H1 (cell line): Measurements from ENCODE around the gene FAM76B. TPM values are rescaled to one million over a fixed set of nuclear protein-coding genes. Genes with fewer than 3 reads are reported as not detected.
A peak's percentile ranks its signal among the peaks of the same experiment; 100 is the strongest.

ENCODE experiments used
- CTCF ChIA-PET: fragments of 300-600 bp; sonication (Branson Sonifier 250); formaldehyde crosslinking; loops from one replicate; lab custom pipeline; 2021; ENCODE audit not compliant: partially characterized antibody; lab: Charles Lee
- POLR2A ChIA-PET: fragments of 300-600 bp; sonication (Branson Sonifier 250); formaldehyde crosslinking; loops from one replicate; lab custom pipeline; 2021; ENCODE audit warnings: inconsistent platforms; ENCODE audit not compliant: partially characterized antibody; lab: Charles Lee
- DNase-seq, 2 experiments: peaks; one replicate each; pipeline versions ENCODE4 v3.0.0 to v3.0.0-alpha.2; 2010 to 2022; ENCODE audit warnings: low spot score in 2 of 2, low read depth in 1 of 2, mixed read lengths in 1 of 2
- FAIRE-seq: peaks from 2 replicates; lab custom pipeline; 2011; peaks lifted over from hg19 to GRCh38; lab: Jason Lieb, UNC
- H2AFZ ChIP-seq: 2 replicates; pipeline ENCODE4 v1.8.1; 2012; ENCODE audit warnings: low read length, inconsistent platforms
- H2AK5ac ChIP-seq: 2 replicates; pipeline ENCODE4 v1.6.1; 2013; ENCODE audit warnings: low read depth, low read length
- H2BK120ac ChIP-seq: replicated peaks from 2 replicates; pipeline ENCODE3; 2013; ENCODE audit warnings: low read depth, low read length, inconsistent platforms
- H2BK12ac ChIP-seq: 2 replicates; pipeline ENCODE4 v1.6.1; 2013; ENCODE audit warnings: low read depth, low read length
- H2BK15ac ChIP-seq: 2 replicates; pipeline ENCODE4 v1.6.1; 2013; ENCODE audit warnings: low read length
- H2BK20ac ChIP-seq: 2 replicates; pipeline ENCODE4 v1.6.1; 2013; ENCODE audit warnings: low read length
- H2BK5ac ChIP-seq: 2 replicates; pipeline ENCODE4 v1.6.1; 2013; ENCODE audit warnings: low read depth, low read length
- H3K14ac ChIP-seq: 2 replicates; pipeline ENCODE4 v1.6.1; 2013; ENCODE audit warnings: inconsistent platforms; ENCODE audit not compliant: insufficient read length
- H3K18ac ChIP-seq: 2 replicates; pipeline ENCODE4 v1.6.1; 2013; ENCODE audit warnings: low read length; ENCODE audit errors: extremely low read depth
- H3K23ac ChIP-seq: 2 replicates; pipeline ENCODE4 v1.6.1; 2013; ENCODE audit warnings: inconsistent platforms; ENCODE audit not compliant: insufficient read length
- H3K23me2 ChIP-seq: 2 replicates; pipeline ENCODE4 v1.6.1; 2013; ENCODE audit warnings: low read depth, low read length
- H3K27ac ChIP-seq: 2 replicates; pipeline ENCODE4 v1.6.1; 2011; ENCODE audit warnings: low read depth, low read length, inconsistent platforms
- H3K27me3 ChIP-seq, 4 experiments: replicated peaks in 1 of 4; 1 replicate in 1 of 4; 2 replicates in 3 of 4; pipeline versions ENCODE4 v1.6.1 to v1.8.1; 2011 to 2013; ENCODE audit warnings: low read length in 3 of 4, mild to moderate bottlenecking in 3 of 4, inconsistent platforms in 2 of 4, mixed read lengths in 2 of 4, moderate library complexity in 1 of 4; ENCODE audit not compliant: control insufficient read depth in 3 of 4, insufficient read depth in 3 of 4; ENCODE audit errors: extremely low read depth in 1 of 4
- H3K36me3 ChIP-seq, 4 experiments: 2 replicates each; pipeline versions ENCODE4 v1.6.1 to v1.8.1; 2011 to 2013; ENCODE audit warnings: mild to moderate bottlenecking in 4 of 4, low read length in 3 of 4, moderate library complexity in 2 of 4, control low read depth in 1 of 4, inconsistent platforms in 1 of 4; ENCODE audit not compliant: insufficient read depth in 4 of 4, control insufficient read depth in 2 of 4
- H3K4ac ChIP-seq: replicated peaks from 2 replicates; pipeline ENCODE3; 2013; ENCODE audit warnings: low read length, low read depth, mixed read lengths, inconsistent platforms; ENCODE audit not compliant: insufficient read length
- H3K4me1 ChIP-seq, 4 experiments: replicated peaks in 1 of 4; 1 replicate in 1 of 4; 2 replicates in 3 of 4; pipeline versions ENCODE4 v1.6.1 to v1.8.1; 2011 to 2013; ENCODE audit warnings: low read length in 3 of 4, inconsistent platforms in 2 of 4, mixed read lengths in 1 of 4; ENCODE audit not compliant: insufficient read depth in 4 of 4, control insufficient read depth in 3 of 4
- H3K4me2 ChIP-seq, 2 experiments: 2 replicates each; pipeline versions ENCODE4 v1.6.1 to v1.8.1; 2011 to 2013; ENCODE audit warnings: low read depth in 2 of 2, low read length in 2 of 2, control low read depth in 1 of 2, inconsistent platforms in 1 of 2, mild to moderate bottlenecking in 1 of 2; ENCODE audit not compliant: insufficient read depth in 1 of 2
- H3K4me3 ChIP-seq, 4 experiments: fragments of 200-600, 300-600 bp in 1 of 4; sonication (generic), shearing (Covaris generic), sonication (Bioruptor Twin) in 1 of 4; 2 replicates each; pipeline versions ENCODE4 v1.5.1 to v1.8.1; 2011 to 2016; ENCODE audit warnings: low read length in 4 of 4, low read depth in 3 of 4, control low read depth in 2 of 4, inconsistent platforms in 2 of 4, mild to moderate bottlenecking in 2 of 4, mixed read lengths in 1 of 4, moderate library complexity in 1 of 4; ENCODE audit not compliant: insufficient read depth in 2 of 4; ENCODE audit errors: extremely low read depth in 1 of 4
- H3K56ac ChIP-seq: replicated peaks from 2 replicates; pipeline ENCODE3; 2013; ENCODE audit warnings: low read depth, mild to moderate bottlenecking, mixed read lengths, low read length, inconsistent platforms; ENCODE audit not compliant: insufficient read length
- H3K79me1 ChIP-seq: 2 replicates; pipeline ENCODE4 v1.6.1; 2013; ENCODE audit warnings: low read depth, low read length, control low read depth
- H3K79me2 ChIP-seq, 2 experiments: 2 replicates each; pipeline versions ENCODE4 v1.6.1 to v1.8.1; 2012 to 2013; ENCODE audit warnings: low read length in 2 of 2, mild to moderate bottlenecking in 2 of 2, inconsistent platforms in 1 of 2; ENCODE audit not compliant: insufficient read depth in 2 of 2, control insufficient read depth in 1 of 2
- H3K9ac ChIP-seq, 4 experiments: replicated peaks in 1 of 4; 1 replicate in 1 of 4; 2 replicates in 3 of 4; pipeline versions ENCODE4 v1.6.1 to v1.8.1; 2011 to 2013; ENCODE audit warnings: low read depth in 3 of 4, low read length in 3 of 4, control low read depth in 2 of 4, mild to moderate bottlenecking in 2 of 4, moderate library complexity in 2 of 4, inconsistent platforms in 1 of 4; ENCODE audit errors: extremely low read depth in 1 of 4
- H3K9me3 ChIP-seq, 2 experiments: 2 replicates each; pipeline versions ENCODE4 v1.6.1 to v1.8.1; 2012 to 2013; ENCODE audit warnings: mild to moderate bottlenecking in 2 of 2, moderate library complexity in 2 of 2, control low read depth in 1 of 2, inconsistent platforms in 1 of 2, low read depth in 1 of 2, low read length in 1 of 2, mixed read lengths in 1 of 2; ENCODE audit not compliant: insufficient read depth in 2 of 2
- H4K20me1 ChIP-seq, 2 experiments: replicated peaks in 1 of 2; 2 replicates each; pipeline versions ENCODE3 to v1.8.1; 2011 to 2013; ENCODE audit warnings: inconsistent platforms in 2 of 2, low read length in 2 of 2, mild to moderate bottlenecking in 1 of 2; ENCODE audit not compliant: insufficient read depth in 2 of 2, control insufficient read depth in 1 of 2
- H4K5ac ChIP-seq: 2 replicates; pipeline ENCODE4 v1.6.1; 2013; ENCODE audit warnings: low read length, low read depth, mixed read lengths, inconsistent platforms; ENCODE audit not compliant: insufficient read length
- H4K8ac ChIP-seq: 2 replicates; pipeline ENCODE4 v1.8.0; 2013; ENCODE audit warnings: mild to moderate bottlenecking, moderate library complexity, low read length, inconsistent platforms; ENCODE audit not compliant: insufficient read depth; ENCODE audit errors: extremely low read depth
- H4K91ac ChIP-seq: replicated peaks from 2 replicates; pipeline ENCODE3; 2013; ENCODE audit warnings: low read length, mixed read lengths, inconsistent platforms; ENCODE audit not compliant: insufficient read length
- RAD21 ChIP-seq, 2 experiments: IDR thresholded peaks in 1 of 2; conservative IDR thresholded peaks in 1 of 2; 2 replicates each; pipeline ENCODE4 v1.6.1; 2011; ENCODE audit warnings: low read depth in 2 of 2, low read length in 2 of 2, improper control_type of control experiment in 1 of 2, inconsistent platforms in 1 of 2, mild to moderate bottlenecking in 1 of 2, moderate library complexity in 1 of 2
- SP4 ChIP-seq: IDR thresholded peaks from 2 replicates; pipeline ENCODE4 v1.6.1; 2012; ENCODE audit warnings: low read length, inconsistent platforms
- WGBS, 2 experiments: shearing (Covaris generic) in 1 of 2; methylation state at CpG; one replicate each; pipeline versions ENCODE4 v1.1.6 to v1.1.7; 2013 to 2015; ENCODE audit warnings: low lambda C conversion rate in 2 of 2, mixed read lengths in 2 of 2, inconsistent platforms in 1 of 2, low coverage in 1 of 2, missing lambda C conversion rate in 1 of 2; ENCODE audit not compliant: insufficient replicate concordance in 2 of 2, insufficient coverage in 1 of 2, insufficient read length in 1 of 2; ENCODE audit errors: extremely low coverage in 1 of 2, missing lambda C conversion rate in 1 of 2; 5-methylcytosine and 5-hydroxymethylcytosine counted together
- polyA plus RNA-seq, 7 experiments: library from polyadenylated mRNA; depleted of rRNA in 3 of 7; stranded (reverse) in 5 of 7; unstranded in 2 of 7; fragments of >200 nt in 5 of 7; fragments of 200-250 nt in 2 of 7; gene quantifications; 1 replicate in 5 of 7; 2 replicates in 1 of 7; 4 replicates in 1 of 7; pipeline versions ENCODE4 v1.2.1 to v1.2.3, GENCODE V29; 2011 to 2013; ENCODE audit warnings: missing spikeins in 2 of 7, mixed read lengths in 2 of 7
- total RNA-seq: library from RNA; stranded (reverse); fragmentation: NEBNext Ultra II Directional; extraction: Animal tissue kit (Norgen Biotek cat#: 25700); gene quantifications from 2 replicates; pipeline ENCODE4 v1.2.1, GENCODE V29; 2021
- TF ChIP-seq, protein P1 (sequence below), 3 experiments: IDR thresholded peaks; 1 replicate in 2 of 3; 2 replicates in 1 of 3; pipeline versions ENCODE4 v1.5.1 to v1.6.1; 2011; ENCODE audit warnings: low read length in 3 of 3, mild to moderate bottlenecking in 3 of 3, inconsistent platforms in 2 of 3, low read depth in 1 of 3, moderate library complexity in 1 of 3; ENCODE audit not compliant: insufficient read depth in 1 of 3; ENCODE audit errors: control extremely low read depth in 1 of 3

The FAM76B gene
- total and polyA plus RNA-seq, 2 of the 8 experiments (the other 6 are each of a cell fraction or from before 2014, with no cell fraction given), result 11.0 to 22.3 TPM

DNA sequence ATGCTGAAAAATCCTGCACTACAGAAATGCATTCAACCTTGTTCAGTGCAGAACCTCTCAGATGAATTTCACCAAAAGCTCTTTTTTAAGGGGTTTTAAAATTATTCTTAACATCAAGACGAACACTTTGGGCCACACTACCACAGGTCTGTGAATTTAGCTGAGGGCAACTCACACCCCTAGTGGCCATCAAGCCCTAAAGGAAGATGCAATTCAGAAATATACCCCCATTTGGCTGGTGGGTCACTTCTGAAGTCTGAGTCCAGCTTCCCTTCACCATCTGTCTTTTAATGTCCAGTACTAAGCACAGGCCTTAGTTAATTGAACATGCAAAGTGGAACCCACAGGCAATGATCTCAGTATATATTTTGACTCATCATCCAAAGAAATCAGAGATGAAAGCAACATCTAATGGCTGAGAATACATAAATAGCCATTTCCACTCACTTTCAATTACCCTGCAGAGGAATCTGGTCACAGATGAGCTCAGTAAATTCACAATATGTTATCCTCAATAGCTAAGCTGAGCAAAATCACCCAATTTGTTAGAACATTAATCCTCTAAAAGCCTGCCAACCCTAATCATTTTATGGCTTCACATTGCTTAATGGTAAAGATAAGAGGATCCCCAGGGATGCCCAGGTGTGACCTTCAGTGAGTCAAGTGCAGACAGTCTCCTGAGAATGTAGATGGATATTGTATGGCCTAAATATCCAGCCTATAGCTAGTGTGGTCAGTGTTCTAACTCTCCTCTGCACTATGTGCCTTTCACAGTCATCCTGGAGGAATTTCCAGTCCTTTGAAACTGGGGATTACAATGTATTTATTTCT lies 50.3 kb downstream of the FAM76B start:
- Histone ChIP-seq H2BK20ac (no peak overlapping the region), H3K27me3 (no peaks in the 10 kb centered on the region), H3K56ac (no peak overlapping the region), H3K9me3 (no peaks in the 10 kb centered on the region), H3K14ac (no peak overlapping the region), H2BK5ac (no peak overlapping the region), H3K23me2 (peaks cover 1% of the 10 kb centered on the region; the same call in 1 of the 2 replicates), H4K5ac (no peak overlapping the region), H3K36me3 (no peaks in the 10 kb centered on the region), H3K9ac (no peak overlapping the region), H2BK15ac (no peak overlapping the region), H2BK12ac (no peak overlapping the region), H3K4me2 (no peak overlapping the region), H3K4me3 (no peak overlapping the region), H4K91ac (no peak overlapping the region), H3K79me1 (no peaks in the 10 kb centered on the region), H3K27ac (no peak overlapping the region), H4K8ac (no peak overlapping the region), H2BK120ac (no peak overlapping the region), H2AK5ac (no peak overlapping the region), H3K18ac (no peak overlapping the region), H3K79me2 (no peaks in the 10 kb centered on the region), H4K20me1 (no peaks in the 10 kb centered on the region), H3K4ac (no peak overlapping the region), H3K23ac (no peak overlapping the region), H2AFZ (no peak overlapping the region), H3K4me1 (no peaks in the 10 kb centered on the region)
- ChIA-PET POLR2A (no interaction called here), CTCF (interaction anchor here (0.8 to 4.2 kb wide), 29 partner anchors 9 to 675 kb away, joined by 3 to 18 read pairs (median 4); no protein-coding TSS in a partner anchor)
- FAIRE-seq (no peak), DNase-seq (no peak)
- no peak for TF ChIP-seq SP4
- TF ChIP-seq, protein P1, sequence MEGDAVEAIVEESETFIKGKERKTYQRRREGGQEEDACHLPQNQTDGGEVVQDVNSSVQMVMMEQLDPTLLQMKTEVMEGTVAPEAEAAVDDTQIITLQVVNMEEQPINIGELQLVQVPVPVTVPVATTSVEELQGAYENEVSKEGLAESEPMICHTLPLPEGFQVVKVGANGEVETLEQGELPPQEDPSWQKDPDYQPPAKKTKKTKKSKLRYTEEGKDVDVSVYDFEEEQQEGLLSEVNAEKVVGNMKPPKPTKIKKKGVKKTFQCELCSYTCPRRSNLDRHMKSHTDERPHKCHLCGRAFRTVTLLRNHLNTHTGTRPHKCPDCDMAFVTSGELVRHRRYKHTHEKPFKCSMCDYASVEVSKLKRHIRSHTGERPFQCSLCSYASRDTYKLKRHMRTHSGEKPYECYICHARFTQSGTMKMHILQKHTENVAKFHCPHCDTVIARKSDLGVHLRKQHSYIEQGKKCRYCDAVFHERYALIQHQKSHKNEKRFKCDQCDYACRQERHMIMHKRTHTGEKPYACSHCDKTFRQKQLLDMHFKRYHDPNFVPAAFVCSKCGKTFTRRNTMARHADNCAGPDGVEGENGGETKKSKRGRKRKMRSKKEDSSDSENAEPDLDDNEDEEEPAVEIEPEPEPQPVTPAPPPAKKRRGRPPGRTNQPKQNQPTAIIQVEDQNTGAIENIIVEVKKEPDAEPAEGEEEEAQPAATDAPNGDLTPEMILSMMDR (IDR thresholded peaks at IDR 0.05; ENCODE audit: control extremely low read depth in 1 of 3, insufficient read depth in 1 of 3, low read depth in 1 of 3, low read length in 3 of 3), result peak; percentile 25 to 45 (median 28); a peak in 3 of 4 replicates
- peak; percentile 37 to 46; a peak in 3 of 4 replicates for TF ChIP-seq RAD21 (IDR thresholded peaks at IDR 0.05 in 1 of 2, conservative IDR thresholded peaks at IDR 0.05 in 1 of 2; ENCODE audit: low read depth in 2 of 2, low read length in 2 of 2)
- 0% methylated on average over 1 of the region's 1 CpG; no CpG with 5 or more reads in 1 of the 2 experiments for WGBS, 2 experiments
